Gastrocnemius medialis (tissue), 4 donors: ENCODE results near the gene GID8. TPM values are rescaled to one million over a fixed set of nuclear protein-coding genes. Genes with fewer than 3 reads are reported as not detected.

Source experiments
- ATAC-seq, 2 donors: fragments of 150-250 bp; one replicate each; pipeline ENCODE4 v1.9.1; 2016
- DNase-seq, 2 donors: peaks; one replicate each; pipeline ENCODE4 v3.0.0-alpha.2; 2019
- H3K27ac ChIP-seq, 4 donors: fragments of 200-600 bp; sonication (generic); 1 replicate in 1 of 4; 2 replicates in 3 of 4; pipeline ENCODE4 v1.5.1; 2016 to 2018; ENCODE audit warnings: mild to moderate bottlenecking in 2 of 4, moderate library complexity in 1 of 4
- H3K27me3 ChIP-seq, 3 donors: fragments of 200-600 bp; sonication (generic) in 2 of 3; 1 replicate in 1 of 3; 2 replicates in 2 of 3; pipeline versions ENCODE4 v1.5.1 to v1.6.0; 2016 to 2019; ENCODE audit warnings: mild to moderate bottlenecking in 1 of 3, moderate library complexity in 1 of 3
- H3K36me3 ChIP-seq, 2 donors: fragments of 200-600 bp; sonication (generic) in 1 of 2; one replicate each; pipeline ENCODE4 v1.5.1; 2017 to 2018
- H3K4me1 ChIP-seq, 2 donors: fragments of 200-600 bp; sonication (generic) in 1 of 2; one replicate each; pipeline ENCODE4 v1.5.1; 2016 to 2017; ENCODE audit warnings: mild to moderate bottlenecking in 2 of 2
- H3K4me3 ChIP-seq, 4 donors: fragments of 200-600 bp; sonication (generic) in 3 of 4; 1 replicate in 1 of 4; 2 replicates in 3 of 4; pipeline ENCODE4 v1.5.1; 2016 to 2019; ENCODE audit warnings: mild to moderate bottlenecking in 2 of 4
- H3K9me3 ChIP-seq, 3 donors: fragments of 200-600 bp; sonication (generic) in 2 of 3; 1 replicate in 1 of 3; 2 replicates in 2 of 3; pipeline ENCODE4 v1.5.1; 2016 to 2019
- POLR2A ChIP-seq, 2 donors: fragments of 450-650 bp; IDR thresholded peaks; one replicate each; pipeline ENCODE4 v1.6.1; 2017; ENCODE audit warnings: antibody characterized with exemption in 2 of 2, mild to moderate bottlenecking in 2 of 2, moderate library complexity in 2 of 2
- in situ Hi-C, 4 donors: fragments of 200-750 bp; cut with MboI; loops; one replicate each; pipeline versions ENCODE4 v1.15.0 to v1.8.0; 2017; ENCODE audit warnings: low sequenced_read_pairs in 4 of 4
- intact Hi-C: fragments of 100-400 bp; cut with DNase I; formaldehyde crosslinking; loops from one replicate; pipeline ENCODE4 v1.15.1; 2023; ENCODE audit warnings: low total_unique reads
- total RNA-seq, 4 donors: library from RNA; depleted of rRNA; stranded (reverse); fragments of >200 nt; gene quantifications; one replicate each; pipeline versions ENCODE4 v1.1.0 to v1.2.3, GENCODE V29; 2016
- TF ChIP-seq, protein P1 (sequence below), 5 experiments: fragments of 450-650 bp in 3 of 5; fragments of 200-600 bp in 2 of 5; sonication (generic) in 2 of 5; IDR thresholded peaks in 4 of 5; conservative IDR thresholded peaks in 1 of 5; 1 replicate in 4 of 5; 2 replicates in 1 of 5; pipeline ENCODE4 v1.5.1; 2016 to 2019; ENCODE audit warnings: antibody characterized with exemption in 5 of 5, mild to moderate bottlenecking in 3 of 5, moderate library complexity in 3 of 5

Gene GID8
- total RNA-seq, 4 donors from 2014 or later: 12.8 to 16.2 (median 13.5) TPM

DNA sequence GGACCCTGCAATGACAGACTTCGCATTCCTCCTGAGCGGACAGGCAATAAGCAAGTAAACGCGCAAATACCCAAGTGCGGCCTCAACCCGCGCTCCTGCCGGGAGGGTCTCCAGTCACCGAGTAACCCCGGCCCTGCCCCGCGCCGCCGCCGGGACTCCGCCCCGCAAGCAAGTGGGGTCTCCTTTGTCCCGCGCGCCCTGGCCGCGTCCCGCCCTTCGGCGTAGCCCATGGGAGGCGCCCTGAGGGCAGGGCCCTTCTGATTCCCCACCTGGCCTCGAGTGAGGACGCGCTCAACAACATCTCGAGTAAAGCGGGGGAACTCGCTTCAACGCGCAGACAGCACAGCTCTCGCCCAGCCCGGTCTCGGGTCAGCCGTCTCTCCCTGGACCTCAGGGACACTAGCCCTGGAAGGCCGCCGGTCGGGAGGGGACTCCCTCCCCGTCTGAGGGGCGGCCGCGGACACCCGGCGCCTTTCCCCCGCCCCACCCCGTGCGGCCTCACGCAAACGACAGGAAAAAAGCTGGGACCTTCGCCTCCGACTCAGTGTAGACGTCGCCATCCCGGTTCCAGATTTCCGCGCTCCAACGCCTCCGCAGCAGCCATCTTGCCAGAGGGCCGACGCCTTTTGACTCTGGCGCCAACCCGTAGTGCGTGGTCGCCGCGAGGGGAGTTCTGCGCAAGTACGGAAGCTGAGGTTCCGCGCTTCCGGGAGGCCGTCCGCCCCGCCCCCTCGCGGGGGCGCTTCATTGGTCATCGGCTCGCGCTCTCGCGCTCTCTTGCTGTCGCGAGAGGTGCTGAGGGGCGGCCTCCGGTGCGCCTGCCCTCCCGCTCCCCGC lies 461 bp upstream of the GID8 start:
- TF ChIP-seq POLR2A (IDR thresholded peaks at IDR 0.05): peak; percentile 77 to 91
- TF ChIP-seq, protein P1, sequence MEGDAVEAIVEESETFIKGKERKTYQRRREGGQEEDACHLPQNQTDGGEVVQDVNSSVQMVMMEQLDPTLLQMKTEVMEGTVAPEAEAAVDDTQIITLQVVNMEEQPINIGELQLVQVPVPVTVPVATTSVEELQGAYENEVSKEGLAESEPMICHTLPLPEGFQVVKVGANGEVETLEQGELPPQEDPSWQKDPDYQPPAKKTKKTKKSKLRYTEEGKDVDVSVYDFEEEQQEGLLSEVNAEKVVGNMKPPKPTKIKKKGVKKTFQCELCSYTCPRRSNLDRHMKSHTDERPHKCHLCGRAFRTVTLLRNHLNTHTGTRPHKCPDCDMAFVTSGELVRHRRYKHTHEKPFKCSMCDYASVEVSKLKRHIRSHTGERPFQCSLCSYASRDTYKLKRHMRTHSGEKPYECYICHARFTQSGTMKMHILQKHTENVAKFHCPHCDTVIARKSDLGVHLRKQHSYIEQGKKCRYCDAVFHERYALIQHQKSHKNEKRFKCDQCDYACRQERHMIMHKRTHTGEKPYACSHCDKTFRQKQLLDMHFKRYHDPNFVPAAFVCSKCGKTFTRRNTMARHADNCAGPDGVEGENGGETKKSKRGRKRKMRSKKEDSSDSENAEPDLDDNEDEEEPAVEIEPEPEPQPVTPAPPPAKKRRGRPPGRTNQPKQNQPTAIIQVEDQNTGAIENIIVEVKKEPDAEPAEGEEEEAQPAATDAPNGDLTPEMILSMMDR (IDR thresholded peaks at IDR 0.05 in 4 of 5, conservative IDR thresholded peaks at IDR 0.05 in 1 of 5): peak in 1 of 5 experiments; percentile 10
- in situ Hi-C loops: no loop called here
- H3K4me3 ChIP-seq: peak overlapping the region; percentile 84 to 99 (median 92)
- DNase-seq: peak; percentile 93 to 96
- H3K4me1 ChIP-seq: peaks cover 31 to 42% of the 10 kb centered on the region in 2 donors
- no peaks in the 10 kb centered on the region for H3K9me3 ChIP-seq
- peak overlapping the region; percentile 88 to 98 (median 94) for H3K27ac ChIP-seq
- peak; percentile 90 to 91 for ATAC-seq
- peaks cover 0 to 10% of the 10 kb centered on the region in 2 donors for H3K36me3 ChIP-seq
- no peaks in the 10 kb centered on the region for H3K27me3 ChIP-seq
- intact Hi-C loops: loop anchor here (1.0 to 5.0 kb wide), 2 partner anchors 11 to 285 kb away; partner anchors contain the start of gene DIDO1

- H3K27me3 ChIP-seq: no peaks in the 10 kb centered on the region
- no peak overlapping the region for H3K27ac ChIP-seq
- intact Hi-C loops (no loop called here), in situ Hi-C loops (no loop called here)
- TF ChIP-seq, protein P1 (IDR thresholded peaks at IDR 0.05 in 4 of 5, conservative IDR thresholded peaks at IDR 0.05 in 1 of 5): no peak
- TF ChIP-seq POLR2A (IDR thresholded peaks at IDR 0.05): no peak
- DNase-seq: no peak
- ATAC-seq: no peak
- H3K4me3 ChIP-seq: no peak overlapping the region
- H3K9me3 ChIP-seq: no peaks in the 10 kb centered on the region
- peaks cover 22 to 23% of the 10 kb centered on the region in 2 donors for H3K4me1 ChIP-seq
- H3K36me3 ChIP-seq: peaks cover 0 to 41% of the 10 kb centered on the region in 2 donors
These were observed 2.9 kb downstream of the GID8 start for GRCh38 chr20:62940875-62941274.

GRCh38 chr20:62941792-62942191 lies 3.8 kb downstream of the GID8 start:
- no peak overlapping the region for H3K27ac ChIP-seq
- in situ Hi-C loops (no loop called here), intact Hi-C loops (no loop called here)

GRCh38 chr20:62942456-62942855 lies 4.5 kb downstream of the GID8 start:
- in situ Hi-C loops: no loop called here
- Histone ChIP-seq H3K36me3 (peaks cover 0 to 57% of the 10 kb centered on the region in 2 donors), H3K4me1 (peaks cover 19 to 20% of the 10 kb centered on the region in 2 donors), H3K27me3 (no peaks in the 10 kb centered on the region), H3K27ac (peak overlapping the region in 1 of 4 donors; percentile 15), H3K4me3 (no peak overlapping the region), H3K9me3 (no peaks in the 10 kb centered on the region)
- intact Hi-C loops: no loop called here
- no peak for DNase-seq
- no peak for TF ChIP-seq POLR2A (IDR thresholded peaks at IDR 0.05)
- TF ChIP-seq, protein P1 (IDR thresholded peaks at IDR 0.05 in 4 of 5, conservative IDR thresholded peaks at IDR 0.05 in 1 of 5): no peak
- no peak for ATAC-seq

More at GRCh38 chr20:62941792-62942191, 3.8 kb downstream of the GID8 start:
- no peak for ATAC-seq
- no peaks in the 10 kb centered on the region for H3K9me3 ChIP-seq
- no peaks in the 10 kb centered on the region for H3K27me3 ChIP-seq
- H3K36me3 ChIP-seq: peaks cover 0 to 50% of the 10 kb centered on the region in 2 donors
- H3K4me3 ChIP-seq: no peak overlapping the region
- peaks cover 13 to 15% of the 10 kb centered on the region in 2 donors for H3K4me1 ChIP-seq
- TF ChIP-seq, protein P1 (IDR thresholded peaks at IDR 0.05 in 4 of 5, conservative IDR thresholded peaks at IDR 0.05 in 1 of 5): no peak
- no peak for TF ChIP-seq POLR2A (IDR thresholded peaks at IDR 0.05)
- DNase-seq: no peak
